ENCODE results near the gene GRXCR1.

Gene GRXCR1

DNA sequence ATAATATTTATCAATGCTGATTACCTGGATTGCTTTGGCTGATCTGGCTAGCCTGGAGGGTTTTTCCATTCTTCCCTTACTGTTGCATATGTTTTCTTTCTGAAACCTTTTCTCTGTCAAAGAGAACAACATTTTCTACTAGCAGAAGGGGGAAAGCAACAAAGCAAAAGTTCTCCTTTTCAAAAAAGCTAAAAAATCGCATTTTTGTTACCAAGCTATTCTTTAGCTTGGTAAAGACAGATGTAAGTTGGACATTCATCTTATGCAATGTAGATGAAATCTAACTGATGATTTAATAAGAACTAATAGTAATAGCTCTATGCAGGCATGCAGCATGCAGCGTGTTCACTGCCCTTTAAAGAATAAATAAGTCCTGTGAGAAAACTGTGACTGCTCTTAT, at the start of gene GRXCR1:
TSS of gene GRXCR1 (plus strand) at position 301 of the 400 bp plus-strand sequence. CDS start 554 bp downstream, outside the sequence.
- no peak for ATAC-seq
- H3K27ac Mint-ChIP-seq: no peak within 1 kb of the TSS
- peaks cover 28% of the 10 kb centered on the region for H3K27me3 Mint-ChIP-seq
- no peaks in the 10 kb centered on the region for H3K36me3 Mint-ChIP-seq
- no peaks in the 10 kb centered on the region for H3K4me1 Mint-ChIP-seq
- H3K9me3 Mint-ChIP-seq: peaks cover 3% of the 10 kb centered on the region
- H3K4me3 Mint-ChIP-seq: no peak within 1 kb of the TSS

DNA sequence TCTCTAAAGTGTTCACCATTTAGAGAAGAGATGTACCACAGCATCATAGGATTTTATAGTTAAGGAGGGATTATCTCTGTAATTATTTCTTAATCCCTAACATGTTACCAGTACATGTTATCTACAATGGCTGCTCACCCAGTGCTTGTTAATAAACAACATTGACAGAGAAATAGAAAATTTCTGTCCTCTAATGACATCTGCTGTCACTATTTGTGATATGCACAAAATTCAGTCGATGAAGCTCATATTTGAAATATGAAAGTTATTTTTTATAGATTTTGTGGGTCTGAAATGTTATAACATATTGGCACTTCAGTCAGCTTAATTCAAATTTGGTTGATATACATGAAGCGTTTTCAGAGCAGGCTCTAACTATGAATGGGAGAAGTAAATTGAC, 48.8 kb upstream of the GRXCR1 start:
- peaks cover 6% of the 10 kb centered on the region for H3K9me3 Mint-ChIP-seq
- H3K27ac Mint-ChIP-seq: no peak overlapping the region
- no peaks in the 10 kb centered on the region for H3K4me1 Mint-ChIP-seq
- no peak overlapping the region for H3K4me3 Mint-ChIP-seq
- no peaks in the 10 kb centered on the region for H3K27me3 Mint-ChIP-seq
- no peaks in the 10 kb centered on the region for H3K36me3 Mint-ChIP-seq
- ATAC-seq: no peak

DNA sequence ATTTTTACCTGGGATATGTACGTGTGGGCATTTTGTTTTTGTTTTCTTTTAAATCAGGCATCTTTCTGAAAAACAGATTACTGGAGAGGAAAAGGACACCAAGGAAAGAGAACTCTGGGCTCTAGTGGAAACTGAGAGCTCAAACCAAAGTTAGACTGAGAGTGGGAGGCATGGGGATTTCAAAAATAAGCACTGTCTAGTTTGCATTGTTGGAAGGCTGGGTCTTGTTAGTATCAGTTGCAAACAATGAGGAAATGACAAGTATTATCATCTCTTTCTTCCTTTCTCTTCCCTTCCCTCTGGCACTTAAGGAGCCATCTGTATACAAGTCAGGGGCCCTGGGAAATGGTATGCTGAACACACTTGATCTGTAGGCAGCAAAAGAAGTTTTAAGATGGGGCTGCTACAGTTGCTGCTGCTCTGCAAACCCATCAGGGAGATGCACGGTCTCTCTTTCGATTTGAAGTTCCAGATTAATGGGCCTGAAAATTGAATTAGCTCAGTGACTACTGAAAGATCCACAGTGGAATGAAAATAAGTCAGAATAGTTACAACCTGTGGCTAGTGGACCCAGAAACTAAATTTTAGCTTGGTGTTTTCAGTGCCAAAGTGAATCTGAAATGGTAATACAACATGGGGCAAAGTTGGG, 48.0 kb upstream of the GRXCR1 start:
- ATAC-seq: no peak
- H3K4me1 Mint-ChIP-seq: no peaks in the 10 kb centered on the region
- peaks cover 10% of the 10 kb centered on the region for H3K9me3 Mint-ChIP-seq
- no peaks in the 10 kb centered on the region for H3K27me3 Mint-ChIP-seq
- no peak overlapping the region for H3K27ac Mint-ChIP-seq
- H3K4me3 Mint-ChIP-seq: no peak overlapping the region
- H3K36me3 Mint-ChIP-seq: no peaks in the 10 kb centered on the region

DNA sequence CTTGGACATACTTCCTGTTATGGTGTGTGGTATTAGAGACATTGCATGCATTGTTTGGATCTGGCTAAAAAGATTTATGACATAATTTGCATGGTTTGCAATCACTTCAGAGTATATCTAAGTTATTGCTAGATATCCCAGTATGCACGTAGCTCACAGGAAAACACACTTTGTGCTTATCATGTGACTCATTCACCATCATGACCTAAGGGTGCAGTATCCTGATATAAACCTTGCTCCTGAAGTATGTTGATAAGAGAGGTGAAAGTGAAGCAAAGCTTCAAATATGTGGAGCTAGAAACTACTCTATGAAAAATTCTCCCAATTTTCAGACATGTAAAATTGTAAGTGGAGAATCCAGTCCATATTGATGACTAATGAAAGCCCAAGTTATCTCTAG, 46.9 kb upstream of the GRXCR1 start:
- no peak for ATAC-seq
- no peak overlapping the region for H3K27ac Mint-ChIP-seq
- no peak overlapping the region for H3K4me3 Mint-ChIP-seq
- H3K9me3 Mint-ChIP-seq: peaks cover 20% of the 10 kb centered on the region
- H3K36me3 Mint-ChIP-seq: no peaks in the 10 kb centered on the region
- no peaks in the 10 kb centered on the region for H3K27me3 Mint-ChIP-seq
- no peaks in the 10 kb centered on the region for H3K4me1 Mint-ChIP-seq

DNA sequence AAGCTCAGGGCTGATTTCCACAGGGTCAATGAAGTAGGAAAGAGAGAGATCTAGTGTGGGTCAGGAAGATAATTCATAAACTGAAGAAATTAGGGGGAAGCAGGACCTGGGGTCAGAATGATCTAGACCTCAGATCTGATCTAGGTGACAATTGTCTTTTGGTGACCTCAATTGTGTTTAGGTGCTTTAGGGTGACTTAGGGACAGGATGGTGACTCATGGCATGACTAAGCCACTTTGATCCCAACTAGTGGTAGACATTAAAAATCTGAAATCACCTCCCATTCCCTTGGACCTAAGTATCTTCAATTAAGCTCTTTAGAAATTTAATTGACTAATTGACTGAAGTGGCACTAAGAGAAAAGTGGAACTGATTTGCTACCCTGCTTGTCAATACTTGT, 36.7 kb upstream of the GRXCR1 start:
- H3K27ac Mint-ChIP-seq: no peak overlapping the region
- H3K9me3 Mint-ChIP-seq: peaks cover 4% of the 10 kb centered on the region
- ATAC-seq: no peak
- H3K27me3 Mint-ChIP-seq: peaks cover 22% of the 10 kb centered on the region
- H3K36me3 Mint-ChIP-seq: no peaks in the 10 kb centered on the region
- H3K4me1 Mint-ChIP-seq: no peaks in the 10 kb centered on the region
- no peak overlapping the region for H3K4me3 Mint-ChIP-seq

DNA sequence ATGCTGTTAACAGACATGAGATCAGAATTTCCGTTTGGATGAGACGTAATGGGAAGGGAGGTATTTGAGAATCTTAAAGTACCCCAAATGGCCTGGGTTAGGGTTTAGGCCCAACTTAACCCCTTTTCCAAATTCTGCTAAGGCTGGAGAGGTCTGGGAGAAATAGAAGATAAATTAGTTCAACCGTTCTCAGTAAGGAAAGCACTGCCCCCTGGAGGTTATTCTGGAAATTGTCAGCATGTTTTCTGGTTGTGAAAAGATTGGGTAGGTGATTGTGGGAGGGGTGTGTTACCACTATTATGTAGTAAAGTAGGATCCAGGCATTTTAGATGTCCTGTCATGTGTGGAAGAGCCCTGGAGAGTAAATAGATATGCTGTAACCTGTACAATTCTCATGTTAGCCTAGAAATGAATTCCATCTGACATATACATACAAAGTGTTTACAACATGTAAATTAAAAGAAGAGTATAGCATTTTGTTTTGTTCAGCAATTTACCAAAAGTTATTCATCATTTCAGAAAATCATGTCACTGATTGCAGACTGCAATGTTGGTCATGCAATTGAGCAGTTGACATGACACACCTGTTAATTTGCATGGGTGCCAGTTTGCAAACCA, 26.8 kb upstream of the GRXCR1 start:
- no peak overlapping the region for H3K4me3 Mint-ChIP-seq
- no peaks in the 10 kb centered on the region for H3K27me3 Mint-ChIP-seq
- no peaks in the 10 kb centered on the region for H3K4me1 Mint-ChIP-seq
- H3K9me3 Mint-ChIP-seq: no peaks in the 10 kb centered on the region
- no peak overlapping the region for H3K27ac Mint-ChIP-seq
- no peaks in the 10 kb centered on the region for H3K36me3 Mint-ChIP-seq
- no peak for ATAC-seq

DNA sequence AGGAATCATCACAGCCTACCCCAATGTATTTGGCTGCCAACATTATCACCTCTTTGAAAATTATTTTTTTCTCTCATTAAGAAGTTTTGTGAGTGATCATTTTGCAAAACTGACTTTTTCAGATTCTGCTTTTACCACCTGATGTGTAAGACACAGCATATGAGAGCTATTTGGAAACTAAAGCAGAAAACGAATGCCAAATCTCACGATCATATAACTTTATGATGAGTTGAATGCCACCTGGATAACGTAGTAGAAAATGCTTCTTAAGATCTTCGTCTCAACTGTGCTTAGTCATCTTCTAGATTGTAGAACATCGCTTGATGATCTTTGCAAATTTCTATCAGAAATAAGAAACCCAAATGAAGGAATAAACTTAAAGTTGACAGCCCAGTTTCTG, 21.3 kb upstream of the GRXCR1 start:
- Mint-ChIP-seq H3K4me1 (no peaks in the 10 kb centered on the region), H3K4me3 (no peak overlapping the region), H3K36me3 (no peaks in the 10 kb centered on the region), H3K9me3 (no peaks in the 10 kb centered on the region), H3K27ac (no peak overlapping the region), H3K27me3 (peaks cover 10% of the 10 kb centered on the region)
- ATAC-seq: no peak

DNA sequence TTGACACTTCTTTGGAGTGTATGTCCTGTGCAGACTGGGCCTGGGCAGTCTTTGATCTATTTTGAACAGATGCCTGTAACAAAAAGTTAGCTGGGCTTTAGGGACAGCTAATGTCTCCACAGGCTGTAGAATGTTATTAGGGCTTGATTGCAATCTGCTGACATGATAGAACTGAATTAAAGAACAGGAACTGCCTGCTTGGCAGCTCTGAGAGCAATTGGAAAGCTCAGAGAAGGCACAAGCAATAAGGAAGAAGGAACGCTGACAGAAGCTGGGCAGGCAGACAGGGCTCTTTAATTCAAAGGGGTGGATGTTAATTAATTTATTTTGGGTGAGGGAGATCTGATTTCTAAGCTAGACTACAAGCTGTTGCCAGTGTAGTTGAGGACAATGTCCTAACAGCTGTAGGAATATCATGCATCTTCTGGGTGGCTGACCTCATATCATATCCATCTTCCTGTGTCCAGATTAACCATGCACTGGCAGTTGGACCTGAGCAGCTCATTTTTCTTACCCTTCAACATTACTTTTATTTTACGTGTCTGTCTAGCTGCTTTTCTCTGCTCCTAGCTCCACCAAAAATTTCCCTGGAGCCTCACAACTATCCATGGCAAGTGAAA, 20.7 kb upstream of the GRXCR1 start:
- no peaks in the 10 kb centered on the region for H3K4me1 Mint-ChIP-seq
- no peak overlapping the region for H3K27ac Mint-ChIP-seq
- no peaks in the 10 kb centered on the region for H3K36me3 Mint-ChIP-seq
- H3K27me3 Mint-ChIP-seq: peaks cover 10% of the 10 kb centered on the region
- ATAC-seq: no peak
- no peaks in the 10 kb centered on the region for H3K9me3 Mint-ChIP-seq
- no peak overlapping the region for H3K4me3 Mint-ChIP-seq

DNA sequence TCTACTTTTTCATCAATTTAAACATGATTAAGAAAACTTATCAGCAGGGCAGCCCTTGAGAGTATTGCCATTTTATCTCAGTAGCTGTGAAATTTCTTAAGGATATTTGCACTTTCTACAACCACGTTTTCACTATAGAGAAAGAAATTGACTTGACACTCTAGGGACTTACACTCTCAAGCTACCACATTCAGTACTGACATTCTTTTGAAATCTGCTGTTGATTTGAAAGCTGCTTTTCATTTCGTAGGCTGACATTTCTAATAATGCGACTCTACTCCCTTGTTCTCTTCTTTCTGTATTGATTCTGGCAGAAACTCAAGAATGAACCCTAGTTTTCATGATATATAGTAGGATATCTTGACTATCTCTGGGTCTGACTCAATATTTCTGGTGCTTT, 13.7 kb upstream of the GRXCR1 start:
- Mint-ChIP-seq H3K4me3 (no peak overlapping the region), H3K36me3 (no peaks in the 10 kb centered on the region), H3K4me1 (no peaks in the 10 kb centered on the region), H3K9me3 (no peaks in the 10 kb centered on the region), H3K27ac (no peak overlapping the region), H3K27me3 (peaks cover 16% of the 10 kb centered on the region)
- ATAC-seq: no peak

DNA sequence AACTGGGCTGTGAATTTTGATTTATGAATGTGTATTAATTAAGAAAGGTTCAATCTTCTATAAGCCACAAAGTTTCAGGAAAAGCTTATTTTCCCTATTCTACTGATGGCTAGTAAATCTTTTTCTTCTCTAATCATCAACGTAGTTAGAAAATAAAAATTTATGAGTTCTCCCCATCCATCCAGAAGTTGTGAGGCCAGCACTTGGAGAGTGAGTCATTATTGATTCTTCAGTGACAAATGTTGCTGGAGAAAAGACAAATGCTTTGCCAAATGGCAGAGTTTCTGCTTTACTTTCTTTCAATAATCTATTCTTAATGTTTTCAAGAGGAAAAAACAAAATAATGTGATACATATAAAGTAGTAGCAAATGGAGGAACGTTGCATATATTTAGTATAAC, 11.3 kb upstream of the GRXCR1 start:
- Mint-ChIP-seq H3K4me1 (no peaks in the 10 kb centered on the region), H3K4me3 (no peak overlapping the region), H3K27me3 (peaks cover 16% of the 10 kb centered on the region), H3K9me3 (no peaks in the 10 kb centered on the region), H3K27ac (no peak overlapping the region), H3K36me3 (no peaks in the 10 kb centered on the region)
- no peak for ATAC-seq

DNA sequence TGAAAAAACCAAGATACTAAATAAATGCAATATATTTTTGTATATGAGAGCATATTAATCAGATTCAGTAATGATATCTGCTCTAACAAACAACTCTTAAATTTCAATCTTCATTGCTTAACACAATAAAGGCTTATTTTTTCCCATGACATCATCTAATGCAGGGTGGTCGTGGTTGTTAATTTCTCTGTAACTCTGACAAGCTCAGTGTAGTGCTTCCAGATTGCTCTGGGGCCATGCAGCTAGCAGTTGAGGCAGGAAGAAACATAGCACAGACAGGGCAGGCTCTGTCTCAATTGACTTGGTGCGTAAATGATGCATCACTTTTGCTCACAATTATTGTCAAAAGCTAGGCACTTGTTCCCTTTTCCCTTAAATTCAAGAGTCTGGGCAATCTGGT, 869 bp upstream of the GRXCR1 start:
- no peak for ATAC-seq
- Mint-ChIP-seq H3K4me3 (no peak overlapping the region), H3K36me3 (no peaks in the 10 kb centered on the region), H3K4me1 (no peaks in the 10 kb centered on the region), H3K9me3 (peaks cover 5% of the 10 kb centered on the region), H3K27me3 (peaks cover 36% of the 10 kb centered on the region), H3K27ac (no peak overlapping the region)

DNA sequence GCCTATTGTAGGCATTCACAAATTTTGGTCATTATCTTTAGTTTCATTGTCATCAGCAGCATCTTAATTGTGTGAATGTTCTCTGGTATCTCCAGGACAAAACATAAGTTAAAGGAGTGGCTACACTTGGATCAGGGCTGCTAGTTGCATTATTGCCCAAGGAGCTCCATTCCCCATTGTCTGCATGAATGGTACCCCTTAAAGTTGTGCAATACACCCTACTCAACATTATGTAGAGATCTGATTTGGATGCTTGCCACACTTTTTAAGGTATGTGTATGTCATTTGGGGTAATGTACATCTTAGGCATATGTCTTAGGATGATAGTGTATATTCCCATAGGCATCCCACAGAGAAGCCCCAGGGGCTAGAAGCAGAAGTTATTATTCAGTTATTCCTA, 2.9 kb downstream of the GRXCR1 start:
- no peaks in the 10 kb centered on the region for H3K36me3 Mint-ChIP-seq
- ATAC-seq: no peak
- H3K4me3 Mint-ChIP-seq: no peak overlapping the region
- H3K9me3 Mint-ChIP-seq: no peaks in the 10 kb centered on the region
- H3K27ac Mint-ChIP-seq: no peak overlapping the region
- H3K27me3 Mint-ChIP-seq: peaks cover 19% of the 10 kb centered on the region
- H3K4me1 Mint-ChIP-seq: no peaks in the 10 kb centered on the region

DNA sequence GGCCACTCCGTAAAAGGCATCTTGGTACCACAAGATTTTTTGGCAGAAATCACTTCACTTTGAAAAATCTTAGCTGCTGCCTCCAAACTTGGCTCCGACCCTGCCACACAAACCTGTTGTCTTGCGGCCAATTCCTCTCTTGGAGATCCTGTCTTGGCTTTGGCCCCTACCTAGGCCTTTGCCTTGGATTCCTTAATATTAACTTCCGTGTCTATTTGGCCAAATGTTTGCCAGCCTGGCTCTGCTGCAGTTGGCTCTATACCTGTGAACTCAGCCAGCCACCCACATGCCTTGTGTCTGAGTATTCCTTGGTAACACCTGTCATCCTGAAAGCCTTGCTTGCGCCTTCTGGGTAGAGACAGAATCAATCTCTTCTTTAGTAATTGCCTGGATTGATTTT, 12.5 kb downstream of the GRXCR1 start:
- Mint-ChIP-seq H3K27me3 (no peaks in the 10 kb centered on the region), H3K27ac (no peak overlapping the region), H3K9me3 (peaks cover 2% of the 10 kb centered on the region), H3K36me3 (no peaks in the 10 kb centered on the region), H3K4me1 (no peaks in the 10 kb centered on the region), H3K4me3 (no peak overlapping the region)
- ATAC-seq: no peak

DNA sequence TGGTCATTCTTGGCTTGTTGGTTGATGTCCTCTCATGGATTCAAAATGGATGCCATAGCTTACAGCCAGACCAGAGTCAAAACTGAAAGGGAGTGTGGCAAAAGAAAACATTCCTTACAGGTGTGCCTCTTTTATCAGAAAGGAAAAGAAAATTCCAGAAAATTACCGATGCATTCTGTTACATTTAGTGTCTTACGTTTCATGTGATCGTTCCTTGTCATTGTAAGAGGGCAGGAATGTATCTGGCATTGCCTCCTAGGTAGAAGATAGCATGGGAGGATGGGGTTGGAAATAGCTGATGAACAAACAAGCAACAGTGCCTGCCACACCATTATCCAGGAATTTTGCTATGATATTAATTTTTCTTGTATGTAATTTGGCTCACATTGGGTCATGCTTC, 13.1 kb downstream of the GRXCR1 start:
- no peaks in the 10 kb centered on the region for H3K36me3 Mint-ChIP-seq
- no peak overlapping the region for H3K4me3 Mint-ChIP-seq
- H3K9me3 Mint-ChIP-seq: peaks cover 2% of the 10 kb centered on the region
- ATAC-seq: no peak
- no peaks in the 10 kb centered on the region for H3K27me3 Mint-ChIP-seq
- H3K4me1 Mint-ChIP-seq: no peaks in the 10 kb centered on the region
- H3K27ac Mint-ChIP-seq: no peak overlapping the region

DNA sequence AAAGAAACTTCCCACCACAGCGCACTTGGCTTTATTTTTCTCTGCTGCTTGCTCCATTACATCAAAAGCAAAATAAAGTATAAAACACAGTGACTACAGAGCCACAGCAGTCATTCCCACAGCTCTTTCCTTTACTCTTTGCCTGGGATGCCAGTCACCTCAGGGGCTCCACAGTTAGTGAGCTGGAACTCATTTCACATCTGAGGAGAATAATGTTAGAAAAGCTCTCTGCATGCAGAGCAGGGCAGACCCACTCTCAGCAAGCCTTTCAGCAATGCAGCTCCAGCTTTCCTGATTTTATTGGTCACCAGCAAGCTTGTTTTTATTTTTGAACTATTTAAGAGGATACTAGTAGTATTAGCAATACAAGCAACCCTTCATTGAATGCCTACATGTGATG, 13.8 kb downstream of the GRXCR1 start:
- H3K27me3 Mint-ChIP-seq: no peaks in the 10 kb centered on the region
- H3K27ac Mint-ChIP-seq: no peak overlapping the region

More for the DNA sequence above, 13.8 kb downstream of the GRXCR1 start:
- no peaks in the 10 kb centered on the region for H3K36me3 Mint-ChIP-seq
- H3K9me3 Mint-ChIP-seq: peaks cover 1% of the 10 kb centered on the region
- ATAC-seq: no peak
- no peak overlapping the region for H3K4me3 Mint-ChIP-seq
- H3K4me1 Mint-ChIP-seq: no peaks in the 10 kb centered on the region

Measured in stimulated activated memory B cell treated with anti-CD40 and anti-IgM and Interleukin-4, amounts not matched to agents 10 μg/mL and 1 μg/mL and 100 μg/mL, for 72 hours (primary cell).